Right hindlimb (tissue), 1 donor: ENCODE measurements around the gene KAT2A.

ENCODE experiments used
- DNase-seq: peaks from one replicate; pipeline ENCODE4 v3.0.0-alpha.2; 2018

Gene KAT2A

DNA sequence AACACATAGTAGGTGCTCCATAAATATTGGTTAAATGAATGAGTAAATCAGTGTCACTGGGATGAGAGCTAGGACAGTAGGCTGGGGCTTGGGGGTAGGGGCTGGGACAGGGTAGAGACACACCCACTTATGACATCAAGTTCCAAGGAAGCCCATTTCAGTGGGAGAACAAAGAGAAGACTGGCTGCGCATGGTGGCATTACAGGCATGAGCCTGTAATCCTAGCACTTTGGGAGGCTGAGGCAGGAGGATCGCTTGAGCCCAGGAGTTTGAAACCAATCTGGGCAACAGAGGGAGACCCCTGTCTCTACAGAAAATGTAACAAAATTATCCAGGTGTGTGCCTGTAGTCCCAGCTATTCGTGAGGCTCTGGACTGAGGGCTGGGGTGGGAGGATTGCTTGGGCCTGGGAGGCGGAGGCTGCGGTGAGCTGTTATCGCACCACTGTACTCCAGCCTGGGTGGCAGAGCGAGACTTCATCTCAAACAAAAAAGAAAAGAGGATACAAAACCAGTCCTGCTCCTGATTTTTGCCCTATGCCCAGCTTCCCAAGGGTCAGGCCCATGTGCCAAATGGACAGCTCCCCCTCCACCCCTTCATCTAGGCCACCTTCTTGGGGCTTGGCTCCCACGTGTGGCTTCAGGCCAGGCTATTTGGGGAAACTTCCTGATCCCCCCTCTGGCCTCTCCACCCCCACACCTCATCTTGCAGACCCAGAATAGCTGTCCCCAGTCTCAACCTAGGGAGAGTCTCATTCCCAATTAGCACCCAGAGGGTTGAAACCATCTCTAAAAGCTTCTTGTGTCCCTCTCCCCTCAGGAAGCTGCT is 30.0 kb downstream of the KAT2A start:
- DNase-seq = no peak

DNA sequence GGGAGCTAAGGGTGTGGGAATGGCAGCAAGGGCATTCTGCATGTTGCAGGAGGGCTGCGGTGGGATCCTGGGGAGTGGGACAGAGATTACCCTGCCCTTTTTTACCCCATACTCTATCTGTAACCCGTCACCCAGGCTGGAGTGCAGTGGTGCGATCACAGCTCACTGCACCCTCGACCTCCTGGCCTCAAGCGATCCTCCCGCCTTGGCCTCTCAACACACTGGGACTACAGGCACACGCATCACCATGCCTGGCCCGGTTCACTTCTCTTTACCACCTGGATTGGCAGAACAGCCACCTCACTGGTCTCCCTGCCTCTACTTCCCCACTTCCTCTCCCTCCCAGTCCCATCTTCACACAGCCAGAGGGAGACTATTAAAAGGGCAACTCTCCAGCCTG is 32.4 kb downstream of the KAT2A start:
- DNase-seq = no peak

DNA sequence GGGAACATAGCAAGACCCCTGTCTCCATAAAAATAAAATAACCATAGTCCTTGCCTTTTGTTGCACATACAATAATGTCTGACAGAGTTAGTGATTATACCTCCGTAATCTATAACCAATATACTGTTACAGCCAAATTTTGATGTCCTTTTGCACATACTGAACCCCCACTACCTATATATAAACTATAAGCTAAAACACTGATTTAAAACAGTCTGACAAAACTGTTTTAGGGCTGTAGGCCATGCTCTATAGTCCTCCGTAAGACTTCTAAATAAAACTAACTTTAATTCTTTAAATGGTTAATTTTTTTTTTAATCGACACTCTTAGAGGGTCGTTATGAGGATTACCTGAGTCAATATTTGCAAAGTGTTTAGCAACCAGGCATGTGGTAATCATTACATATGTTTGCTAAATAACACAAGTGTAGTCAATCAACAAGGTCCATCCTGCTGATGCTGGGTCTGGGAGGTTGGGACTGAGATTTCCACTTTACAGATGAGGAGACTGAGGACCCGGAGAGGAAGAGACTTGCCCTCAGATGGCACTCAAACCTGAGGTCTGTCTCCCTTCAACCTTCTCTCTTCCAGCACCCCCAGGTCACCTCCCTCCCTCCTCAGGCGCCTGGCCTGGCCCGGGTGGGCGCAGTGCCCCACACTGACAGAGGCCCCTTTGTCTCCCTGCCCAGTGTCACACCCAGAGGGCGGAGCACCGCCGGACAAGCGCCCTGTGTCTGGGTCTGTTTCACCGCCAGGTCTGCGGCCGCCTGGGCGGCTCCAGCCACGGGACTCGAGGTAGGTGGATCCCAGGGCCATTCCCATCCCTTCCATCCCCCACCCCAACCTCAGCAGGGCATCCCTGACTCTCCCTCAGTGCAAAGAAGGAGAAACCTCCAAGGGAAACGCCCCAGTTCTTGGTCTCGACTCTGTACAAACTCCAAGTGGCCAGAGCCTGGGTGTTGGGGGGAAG is 33.1 kb downstream of the KAT2A start:
- peak; percentile 61 for DNase-seq

DNA sequence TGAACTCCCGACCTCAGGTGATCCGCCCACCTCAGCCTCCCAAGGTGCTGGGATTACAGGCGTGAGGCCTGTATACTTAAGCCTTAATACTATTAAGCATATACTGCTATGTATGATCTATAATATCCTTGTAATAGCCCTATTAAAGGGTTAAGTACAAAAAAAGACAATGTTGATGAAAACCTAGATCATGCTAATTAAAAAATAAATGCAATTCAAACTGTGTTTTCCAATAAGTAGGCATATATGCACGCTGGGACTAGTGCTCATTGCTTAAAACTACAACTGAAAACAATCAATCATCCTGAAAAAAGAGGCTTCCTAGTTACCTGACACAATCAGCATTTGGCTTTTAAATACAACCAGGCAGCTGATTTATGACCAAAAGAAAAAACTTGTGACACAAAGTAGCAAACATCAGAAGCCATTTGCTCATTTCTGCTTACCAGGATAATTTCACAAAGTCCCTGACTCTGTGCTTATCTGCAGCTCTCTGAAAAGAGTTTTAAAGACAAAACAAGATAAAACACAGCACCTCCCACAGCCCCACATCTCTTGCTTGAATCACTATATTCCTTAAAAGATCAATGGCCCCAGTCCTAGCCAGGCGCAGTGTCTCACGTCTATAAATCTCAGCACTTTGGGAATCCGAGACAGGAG is 34.0 kb downstream of the KAT2A start:
- no peak for DNase-seq

DNA sequence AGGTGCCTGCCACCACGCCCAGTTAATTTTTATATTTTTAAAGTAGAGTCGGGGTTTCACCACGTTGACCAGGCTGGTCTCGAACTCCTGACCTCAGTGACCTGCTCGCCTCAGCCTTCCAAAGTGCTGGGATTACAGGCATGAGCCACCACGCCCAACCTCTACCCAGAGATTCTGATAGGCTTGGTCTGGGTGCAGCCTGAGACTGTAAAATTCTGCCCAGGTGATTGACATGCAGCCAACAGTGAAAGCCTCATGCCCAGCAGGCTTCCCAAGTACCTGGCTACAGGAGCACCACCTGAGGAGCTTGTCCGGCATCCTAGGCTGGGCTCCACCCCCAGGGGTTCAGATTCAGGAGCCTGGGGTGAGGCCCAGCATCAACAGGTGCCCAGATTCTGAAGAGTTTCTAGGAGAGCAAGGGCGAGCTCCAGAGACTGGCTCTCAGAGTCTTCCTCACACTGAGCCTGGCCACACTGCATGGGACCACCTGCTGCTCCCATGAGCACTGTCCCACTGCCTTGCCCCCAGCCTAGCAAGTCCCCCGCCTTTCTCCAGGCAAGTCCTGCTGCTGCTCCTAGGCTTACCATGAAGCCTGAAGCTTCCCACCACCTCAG is 39.5 kb downstream of the KAT2A start:
- DNase-seq = no peak

DNA sequence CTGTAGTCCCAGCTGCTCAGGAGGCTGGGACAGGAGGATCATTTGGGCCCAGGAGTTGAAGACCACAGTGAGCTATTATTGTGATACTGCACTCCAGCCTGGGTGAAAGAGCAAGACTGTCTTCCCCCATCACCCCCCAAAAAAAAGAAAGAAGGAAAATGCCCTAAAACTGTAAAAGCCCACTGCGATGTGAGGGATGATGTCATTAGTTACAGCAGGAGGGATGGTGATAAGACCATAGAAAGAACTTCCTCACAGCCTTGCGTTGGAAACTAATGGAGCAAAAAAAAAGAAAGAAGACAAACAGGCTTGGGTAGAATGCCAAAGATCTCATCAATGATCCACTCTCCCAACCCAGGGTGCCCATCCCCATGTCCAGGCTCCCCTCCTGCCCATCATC is 41.6 kb downstream of the KAT2A start:
- DNase-seq = no peak

DNA sequence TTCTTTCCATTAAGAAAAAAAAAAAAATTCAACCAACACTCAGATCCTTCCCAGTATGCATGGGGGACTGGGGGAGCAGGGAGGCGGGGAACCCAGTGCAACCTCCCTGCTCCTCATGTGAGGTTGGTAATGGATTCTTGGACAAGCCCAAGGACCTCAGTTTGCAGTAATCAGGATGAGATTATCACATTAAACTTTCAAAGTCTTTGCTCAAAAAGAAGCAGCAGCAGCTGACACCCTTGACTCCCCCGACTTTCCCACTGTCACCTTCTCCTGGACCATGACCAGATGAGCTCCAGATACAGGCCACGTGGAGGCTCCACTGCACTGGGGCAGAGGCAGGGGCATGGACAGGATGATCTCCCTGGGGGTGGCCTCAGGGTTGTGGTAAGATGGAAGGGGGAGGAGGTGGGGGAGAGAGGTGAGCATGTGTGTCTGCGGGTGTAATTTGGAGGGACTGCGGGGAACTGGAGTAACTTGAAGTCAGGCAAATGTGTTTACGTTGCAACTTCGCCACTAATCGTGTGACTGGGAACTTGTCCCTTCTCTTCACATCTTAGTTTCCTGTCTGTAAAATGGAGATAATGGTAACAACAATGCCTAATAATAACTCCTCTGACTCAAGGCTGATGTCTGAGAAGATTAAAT is 42.6 kb downstream of the KAT2A start:
- no peak for DNase-seq

DNA sequence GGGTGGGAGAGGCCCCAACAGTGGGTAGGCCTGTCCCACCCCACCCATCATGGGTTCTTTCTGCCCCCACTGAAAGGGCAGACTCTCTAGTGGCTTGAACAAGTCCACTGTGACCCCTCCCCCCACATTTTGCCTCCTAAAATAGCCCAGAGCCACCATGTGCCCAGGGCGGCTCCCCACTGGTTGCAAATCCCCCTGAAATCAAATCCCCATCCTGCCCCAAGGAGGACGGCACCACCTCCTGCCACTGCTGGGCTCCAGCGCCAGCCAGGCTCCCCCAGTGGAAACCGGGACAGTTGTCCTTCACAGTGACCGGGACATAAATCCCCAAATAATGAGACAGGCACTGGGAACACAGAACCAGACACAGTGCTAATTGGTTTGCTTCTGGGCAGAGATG is 43.4 kb downstream of the KAT2A start:
- no peak for DNase-seq

DNA sequence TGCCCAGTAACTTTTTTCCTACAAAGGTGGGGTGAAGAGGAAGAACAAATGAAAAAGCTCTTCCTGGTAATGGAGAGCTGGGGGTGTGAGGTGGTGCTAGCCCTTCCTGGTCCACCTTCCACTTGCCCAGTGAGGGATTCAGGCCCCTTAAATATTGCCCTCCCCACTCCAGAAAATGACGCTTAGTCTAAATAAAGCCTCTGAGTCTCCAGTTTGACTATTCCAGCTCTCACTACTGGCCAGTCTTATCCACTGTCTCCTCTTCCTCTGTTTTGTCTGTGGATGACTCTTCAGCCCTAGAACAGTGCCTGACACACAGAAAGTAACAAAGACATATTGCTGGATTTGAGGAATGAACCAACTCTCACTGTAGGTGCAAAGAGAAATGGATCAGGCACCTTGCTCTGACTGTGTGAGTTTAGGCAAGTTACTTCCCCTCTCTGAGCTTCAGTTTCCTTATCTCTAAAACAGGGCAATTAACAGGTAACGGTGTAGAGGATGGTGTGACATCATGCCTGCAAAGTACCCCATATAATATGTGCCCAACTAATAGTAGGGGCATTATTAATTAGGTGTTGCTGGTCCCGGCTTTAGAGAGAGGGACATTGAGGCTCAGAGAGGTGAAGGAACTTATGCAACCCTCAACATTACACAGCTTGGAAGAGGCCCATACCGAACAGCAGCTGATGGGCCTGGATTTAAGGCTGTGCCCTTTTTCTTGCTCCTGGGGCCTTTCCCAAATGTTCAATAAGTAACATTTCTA is 44.2 kb downstream of the KAT2A start:
- DNase-seq = no peak

DNA sequence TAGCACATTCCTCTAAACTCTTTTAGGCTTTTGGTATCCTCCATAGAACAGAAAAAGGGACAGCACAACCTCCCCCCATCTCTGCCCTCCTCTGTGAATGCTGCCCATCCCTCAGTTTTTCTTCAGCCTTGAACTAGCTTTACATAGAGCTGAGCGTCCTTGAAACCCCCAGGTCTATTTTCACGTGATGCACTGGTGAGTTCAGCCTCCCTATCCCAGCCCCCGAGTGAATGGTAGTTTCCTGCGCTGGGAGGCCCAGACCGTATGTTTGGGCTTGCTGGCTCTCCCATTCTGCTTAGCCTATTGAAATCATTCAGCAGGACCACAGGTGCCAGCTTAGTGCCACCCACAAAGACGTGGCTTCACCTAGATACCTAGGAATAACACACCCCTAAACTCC is 45.4 kb downstream of the KAT2A start:
- no peak for DNase-seq

DNA sequence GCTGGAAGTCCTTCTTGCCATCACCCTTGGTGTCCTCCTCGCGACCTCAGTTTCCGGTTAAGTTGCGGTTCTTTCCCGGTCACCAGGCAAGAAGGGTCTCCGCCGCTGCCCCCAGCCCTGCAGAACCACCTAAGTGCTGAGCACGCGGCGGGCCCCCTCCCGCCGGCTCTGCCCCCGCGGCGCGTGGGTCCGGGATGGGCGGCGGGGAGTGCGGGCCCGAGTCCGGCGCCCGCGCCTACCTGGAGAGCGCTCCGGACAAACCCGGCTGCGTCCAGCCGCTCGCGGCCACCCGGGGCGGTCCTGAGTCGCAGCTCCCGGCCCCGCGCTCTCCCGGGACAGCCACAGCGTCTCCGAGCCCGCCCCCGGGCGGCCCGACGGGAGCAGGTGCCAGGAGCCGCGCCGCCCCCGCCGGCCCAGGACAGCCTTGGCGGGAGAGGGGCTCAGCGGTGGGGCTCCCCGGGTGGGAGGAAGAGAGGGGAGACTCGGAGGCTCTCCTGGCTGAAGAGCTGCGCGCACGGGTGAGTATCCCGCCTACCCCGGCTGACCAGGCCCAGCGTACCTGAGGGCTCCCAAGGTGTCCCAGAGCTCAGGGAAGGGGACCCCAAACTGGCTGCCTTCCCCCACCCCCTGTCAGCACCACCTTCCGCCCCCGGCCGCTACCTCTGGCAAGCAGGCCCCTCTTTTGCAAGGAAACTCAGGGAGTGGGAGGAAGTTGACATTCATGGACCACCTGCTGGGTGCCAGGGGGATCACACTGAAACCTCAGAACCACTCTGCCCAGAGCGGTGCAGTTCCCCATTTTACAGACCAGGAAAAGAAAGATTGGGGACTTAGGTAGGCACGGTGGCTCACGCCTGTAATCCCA is 48.6 kb downstream of the KAT2A start:
- peak; percentile 37 for DNase-seq

DNA sequence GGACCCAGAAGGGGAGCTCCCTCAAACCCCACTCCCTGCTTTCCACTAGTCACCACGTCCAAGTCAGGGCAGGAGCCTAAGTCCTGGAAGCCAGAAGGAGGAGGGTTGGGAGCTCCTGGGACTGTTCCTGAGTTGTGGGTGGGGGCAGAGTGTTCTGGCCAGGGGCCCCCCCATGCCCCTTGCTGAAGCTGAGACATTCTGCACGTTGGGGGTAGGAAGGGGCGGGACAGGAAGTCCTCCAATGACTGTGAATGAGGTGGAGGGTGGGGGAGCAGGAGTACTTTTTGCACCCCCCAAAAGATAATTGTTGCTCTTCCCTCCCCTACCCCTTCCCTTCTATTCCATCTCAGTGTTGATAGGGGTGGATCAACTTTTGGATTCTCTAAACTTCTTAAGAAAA is 49.4 kb downstream of the KAT2A start:
- DNase-seq = no peak

DNA sequence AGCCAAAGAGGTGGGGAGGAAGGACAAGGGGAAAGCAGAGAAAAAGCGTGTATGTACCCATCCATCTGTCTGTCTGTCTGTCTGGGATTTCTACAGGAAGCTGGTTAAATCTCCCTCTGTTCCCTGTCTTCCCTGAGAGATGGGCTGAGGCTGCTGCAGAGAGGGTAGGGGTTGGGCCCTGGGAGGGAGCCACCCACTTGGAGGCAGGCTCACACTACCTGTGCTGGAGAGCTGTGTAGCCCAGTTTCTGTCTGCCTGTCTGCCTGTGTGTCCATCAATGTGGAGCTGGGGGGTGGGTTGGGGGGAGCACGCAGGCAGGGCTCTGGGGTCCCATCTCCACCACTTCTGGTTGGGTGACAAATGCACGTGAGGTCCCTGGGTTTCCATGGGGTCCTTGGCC is 52.2 kb downstream of the KAT2A start:
- no peak for DNase-seq

DNA sequence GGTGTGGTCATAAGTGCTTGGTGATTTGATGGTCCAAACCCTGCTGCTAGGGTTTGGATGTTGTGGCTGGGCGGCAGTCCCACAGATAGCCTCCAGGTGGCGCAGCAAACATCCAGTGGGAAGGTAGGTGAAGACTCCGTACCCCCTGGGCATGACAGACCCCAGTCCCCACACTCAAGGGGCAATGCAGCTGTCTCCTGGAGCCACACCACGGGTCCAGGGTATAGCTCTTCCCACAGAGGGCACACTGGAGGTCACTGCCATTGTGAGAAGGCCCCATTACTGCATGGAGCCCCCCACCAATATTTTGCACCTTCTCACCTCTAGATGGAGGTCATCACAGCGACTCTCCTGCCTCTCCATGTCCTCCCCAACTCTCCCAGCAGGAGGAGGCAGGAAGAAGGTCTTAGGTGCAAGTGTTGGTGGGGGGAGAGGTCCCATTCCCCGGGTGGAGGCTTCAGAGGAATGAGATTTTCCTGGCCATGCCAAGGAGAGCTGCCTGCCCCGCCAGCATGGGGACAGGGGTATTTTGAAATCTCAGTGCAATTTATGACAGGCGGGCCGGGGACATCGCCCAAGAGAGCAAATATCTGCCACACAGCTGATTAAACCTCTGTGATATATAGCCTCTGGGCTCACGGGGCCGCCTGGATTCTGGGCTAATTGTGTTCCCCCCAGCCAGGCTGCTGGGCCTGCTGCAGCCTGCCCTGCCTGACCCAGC is 53.6 kb downstream of the KAT2A start:
- peak; percentile 61 for DNase-seq

DNA sequence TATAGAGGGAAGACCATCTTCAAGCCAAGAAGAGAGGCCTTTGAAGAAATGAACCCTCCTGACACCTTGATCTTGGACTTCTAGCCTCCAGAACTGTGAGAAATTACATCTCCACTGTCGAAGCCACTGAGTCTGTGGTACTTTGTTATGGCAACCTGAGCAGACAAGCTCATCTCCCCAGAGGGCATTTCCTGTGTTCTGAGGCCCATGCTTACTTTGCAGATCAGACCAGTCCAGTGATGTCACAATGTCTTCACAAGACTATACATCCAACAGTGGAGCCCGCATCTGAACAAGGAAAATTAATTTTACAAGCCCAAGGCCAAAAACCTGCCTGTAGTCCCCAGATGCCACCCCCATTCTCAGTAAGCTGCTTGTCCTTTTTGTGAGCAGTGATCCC is 56.0 kb downstream of the KAT2A start:
- no peak for DNase-seq
